Heart right ventricle (tissue), 16 donors: ENCODE measurements around the gene SLC2A5. TPM values are rescaled to one million over a fixed set of nuclear protein-coding genes. Genes with fewer than 3 reads are reported as not detected.
"Not testable (repeated sequence)": the region's sequence is repeated elsewhere in the genome, so short reads cannot be mapped to it uniquely, and the experiment has no call there.

Experiments used
- ATAC-seq, 8 donors: fragments of 200-7000 bp; cut with Tn5 transposase; one replicate each; pipeline ENCODE4 v1.9.1; 2020; ENCODE audit warnings: mild to moderate bottlenecking in 8 of 8, moderate library complexity in 8 of 8, moderate number of reproducible peaks in 1 of 8
- DNase-seq, 2 donors: peaks; one replicate each; pipeline ENCODE4 v3.0.0-alpha.2; 2020
- H3K27ac ChIP-seq, 10 donors: fragments of 200-600 bp; sonication (generic) in 2 of 10; one replicate each; pipeline versions ENCODE4 v1.5.0 to v1.8.0; 2020 to 2022; ENCODE audit warnings: mild to moderate bottlenecking in 3 of 10
- H3K27me3 ChIP-seq, 7 donors: fragments of 200-600 bp; one replicate each; pipeline ENCODE4 v1.8.0; 2021 to 2022; ENCODE audit warnings: mild to moderate bottlenecking in 2 of 7
- H3K36me3 ChIP-seq, 9 donors: fragments of 200-600 bp; sonication (generic) in 1 of 9; one replicate each; pipeline versions ENCODE4 v1.5.0 to v1.8.0; 2020 to 2022; ENCODE audit warnings: mild to moderate bottlenecking in 2 of 9
- H3K4me1 ChIP-seq, 9 donors: fragments of 200-600 bp; sonication (generic) in 1 of 9; one replicate each; pipeline versions ENCODE4 v1.5.0 to v1.8.0; 2020 to 2022; ENCODE audit warnings: mild to moderate bottlenecking in 4 of 9
- H3K4me3 ChIP-seq, 10 donors: fragments of 200-600 bp; sonication (generic) in 2 of 10; one replicate each; pipeline versions ENCODE4 v1.5.0 to v1.8.0; 2020 to 2022; ENCODE audit warnings: mild to moderate bottlenecking in 7 of 10, moderate library complexity in 2 of 10
- H3K9me3 ChIP-seq, 11 donors: fragments of 200-600 bp in 10 of 11; sonication (generic) in 2 of 11; one replicate each; pipeline versions ENCODE4 v1.5.0 to v1.8.0; 2013 to 2022; ENCODE audit warnings: mild to moderate bottlenecking in 2 of 11, control low read depth in 1 of 11, moderate library complexity in 1 of 11
- WGBS, 2 donors: extraction: QIAGEN DNeasy Blood & Tissue Kit; methylation state at CpG; one replicate each; pipeline ENCODE4 v1.1.7; 2013; ENCODE audit warnings: inconsistent platforms in 1 of 2; 5-methylcytosine and 5-hydroxymethylcytosine counted together
- intact Hi-C, 10 donors: fragments of 100-400 bp; cut with DNase I; formaldehyde crosslinking; loops; one replicate each; pipeline versions ENCODE4 v1.11.1 to v1.14.2; 2022
- polyA plus RNA-seq, 2 donors: library from polyadenylated mRNA; stranded (reverse); fragments of 200-250 nt; gene quantifications; one replicate each; pipeline ENCODE4 v1.2.3, GENCODE V29; 2013
- total RNA-seq, 10 donors: library from RNA; stranded (reverse); fragmentation: NEBNext Ultra II Directional in 3 of 10; extraction: Animal tissue kit (Norgen Biotek cat#: 25700) in 3 of 10; gene quantifications; one replicate each; pipeline versions ENCODE4 v1.2.1 to v1.2.4, GENCODE V29; 2021 to 2023
- TF ChIP-seq, protein P1 (sequence below), 9 donors: fragments of 200-600 bp; sonication (generic) in 2 of 9; IDR thresholded peaks; one replicate each; pipeline versions ENCODE4 v1.5.0 to v1.8.0; 2021 to 2022; ENCODE audit warnings: antibody characterized with exemption in 9 of 9, mild to moderate bottlenecking in 5 of 9, moderate library complexity in 1 of 9
- donor health status: Arrhythmogenic right ventricular cardiomyopathy.
- donor health status: ischemic (EF 13 %, LVEDD 7.1; RV severe dilation, severe dysfunction).
- donor health status: healthy with polysubstance abuse.
- donor health status: DM: no; HTN: yes; CAD: no.
- donor health status: DM: no; HTN: no; CAD: no.
- donor health status: ischemic (EF 25% LVEDD 6.9; RV normal size, moderate dysfunction).
- donor health status: ischemic (EF 25% LVEDD 5.7; RV mildly dilated, moderate dysfunction).
- donor health status: healthy.
- donor health status: DM: yes; HTN: yes; CAD: no.
- donor health status: Ischemic cardiomyopathy.
- donor health status: ischemic (EF 35%, LVEDD 5.7; RV mildly dilated, moderate dysfunction).
- donor health status: nonischemic (EF 11% LVEDD 7.7; RV severe dilation, severe dysfunction).
- donor health status: DM: yes; HTN: yes; CAD: no.
- donor health status: PGD.
- donor health status: ischemic (EF 29% LVEDD 5.4; RV normal size, mild dysfunction).
- donor health status: nonischemic (EF 23%, LVEDD 6.1; RV moderate dilation, normal function).

The SLC2A5 gene
- total and polyA plus RNA-seq, 12 donors, result 0.39 to 15.6 (median 3.8) TPM

GRCh38 chr1:9037476-9038337 lies 31.7 kb downstream of the SLC2A5 start:
- no peak overlapping the region for H3K27ac ChIP-seq
- no peaks in the 10 kb centered on the region for H3K4me1 ChIP-seq
- DNase-seq (no peak), ATAC-seq (peak in 1 of 8 donors; percentile 18)
- H3K4me3 ChIP-seq, result no peak overlapping the region
- intact Hi-C loops, result no loop called here
- peaks cover 0 to 11% (median 0%) of the 10 kb centered on the region in 7 donors for H3K27me3 ChIP-seq
- H3K9me3 ChIP-seq, result peaks cover 0 to 12% (median 9%) of the 10 kb centered on the region in 11 donors
- TF ChIP-seq, protein P1, sequence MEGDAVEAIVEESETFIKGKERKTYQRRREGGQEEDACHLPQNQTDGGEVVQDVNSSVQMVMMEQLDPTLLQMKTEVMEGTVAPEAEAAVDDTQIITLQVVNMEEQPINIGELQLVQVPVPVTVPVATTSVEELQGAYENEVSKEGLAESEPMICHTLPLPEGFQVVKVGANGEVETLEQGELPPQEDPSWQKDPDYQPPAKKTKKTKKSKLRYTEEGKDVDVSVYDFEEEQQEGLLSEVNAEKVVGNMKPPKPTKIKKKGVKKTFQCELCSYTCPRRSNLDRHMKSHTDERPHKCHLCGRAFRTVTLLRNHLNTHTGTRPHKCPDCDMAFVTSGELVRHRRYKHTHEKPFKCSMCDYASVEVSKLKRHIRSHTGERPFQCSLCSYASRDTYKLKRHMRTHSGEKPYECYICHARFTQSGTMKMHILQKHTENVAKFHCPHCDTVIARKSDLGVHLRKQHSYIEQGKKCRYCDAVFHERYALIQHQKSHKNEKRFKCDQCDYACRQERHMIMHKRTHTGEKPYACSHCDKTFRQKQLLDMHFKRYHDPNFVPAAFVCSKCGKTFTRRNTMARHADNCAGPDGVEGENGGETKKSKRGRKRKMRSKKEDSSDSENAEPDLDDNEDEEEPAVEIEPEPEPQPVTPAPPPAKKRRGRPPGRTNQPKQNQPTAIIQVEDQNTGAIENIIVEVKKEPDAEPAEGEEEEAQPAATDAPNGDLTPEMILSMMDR (IDR thresholded peaks at IDR 0.05), result no peak
- H3K36me3 ChIP-seq, result peaks cover 0 to 26% (median 0%) of the 10 kb centered on the region in 9 donors
- 85 to 93% methylated on average over 28 of the region's 28 CpGs for WGBS, 2 donors

GRCh38 chr1:9035226-9035625 lies 34.2 kb downstream of the SLC2A5 start:
- 94 to 98% methylated on average over 2 of the region's 2 CpGs for WGBS, 2 donors
- H3K4me3 ChIP-seq, result no peak overlapping the region
- H3K36me3 ChIP-seq, result peaks cover 0 to 25% (median 0%) of the 10 kb centered on the region in 9 donors
- H3K27me3 ChIP-seq, result peaks cover 0 to 11% (median 0%) of the 10 kb centered on the region in 7 donors
- intact Hi-C loops, result no loop called here
- peaks cover 0 to 11% (median 2%) of the 10 kb centered on the region in 9 donors for H3K4me1 ChIP-seq
- DNase-seq (no peak), ATAC-seq (no peak)
- H3K27ac ChIP-seq, result no peak overlapping the region
- TF ChIP-seq, protein P1 (IDR thresholded peaks at IDR 0.05), result no peak
- H3K9me3 ChIP-seq, result peaks cover 0 to 24% (median 9%) of the 10 kb centered on the region in 11 donors

- intact Hi-C loops, result no loop called here
- DNase-seq, result no peak
- Histone ChIP-seq H3K27ac (no peak overlapping the region), H3K4me1 (peaks cover 0 to 11% (median 2%) of the 10 kb centered on the region in 9 donors), H3K4me3 (no peak overlapping the region), H3K9me3 (peaks cover 0 to 35% (median 9%) of the 10 kb centered on the region in 11 donors), H3K36me3 (peaks cover 0 to 8% (median 0%) of the 10 kb centered on the region in 9 donors), H3K27me3 (no peaks in the 10 kb centered on the region)
- 73 to 78% methylated on average over 5 of the region's 5 CpGs for WGBS, 2 donors
- no peak for ATAC-seq
- TF ChIP-seq, protein P1 (IDR thresholded peaks at IDR 0.05), result no peak
Observed at GRCh38 chr1:9033363-9033762, 36.1 kb downstream of the SLC2A5 start.

- H3K36me3 ChIP-seq, result no peaks in the 10 kb centered on the region
- peaks cover 0 to 11% (median 2%) of the 10 kb centered on the region in 9 donors for H3K4me1 ChIP-seq
- peak overlapping the region in 7 of 10 donors; percentile 17 to 71 (median 60) for H3K27ac ChIP-seq
- peak; percentile 54 to 68 for DNase-seq
- WGBS, 2 donors, result 52 to 69% methylated on average over 12 of the region's 12 CpGs
- no peaks in the 10 kb centered on the region for H3K27me3 ChIP-seq
- peak; percentile 88 to 97 (median 92) for ATAC-seq
- intact Hi-C loops, result no loop called here
- peak overlapping the region in 2 of 10 donors; percentile 14 to 28 for H3K4me3 ChIP-seq
- TF ChIP-seq, protein P1 (IDR thresholded peaks at IDR 0.05), result no peak
- peaks cover 0 to 35% (median 9%) of the 10 kb centered on the region in 11 donors for H3K9me3 ChIP-seq
Observed at GRCh38 chr1:9031484-9032259, 37.8 kb downstream of the SLC2A5 start.

- H3K4me3 ChIP-seq, DNase-seq, H3K27me3 ChIP-seq, intact Hi-C loops, H3K36me3 ChIP-seq: not testable (repeated sequence)
- WGBS, 2 donors, result 49 to 65% methylated on average over 4 of the region's 4 CpGs
- Histone ChIP-seq H3K9me3 (peaks cover 0 to 35% (median 9%) of the 10 kb centered on the region in 11 donors), H3K4me1 (peaks cover 0 to 11% (median 2%) of the 10 kb centered on the region in 9 donors), H3K27ac (peak overlapping the region in 7 of 10 donors; percentile 17 to 71 (median 60))
- ATAC-seq, result peak in 5 of 8 donors; percentile 3 to 25 (median 7)
Observed at GRCh38 chr1:9031077-9031476, 38.4 kb downstream of the SLC2A5 start.
